Glomerular visceral epithelial cell (primary cell): ENCODE measurements around the gene SYT8.
"Not testable (repeated sequence)": the region's sequence is repeated elsewhere in the genome, so short reads cannot be mapped to it uniquely, and the experiment has no call there.

Experiments
- DNase-seq: peaks from one replicate; pipeline ENCODE4 v3.0.0-alpha.2; 2016; ENCODE audit errors: extremely low spot score

Gene SYT8

GRCh38 chr11:1834779-1835670, at the start of gene SYT8:
Gene SYT8, plus strand, starts transcription at chr11:1834990. Its CDS starts 116 bp downstream, at chr11:1835106.
- no peak for DNase-seq

GRCh38 chr11:1785749-1786413, 48.9 kb upstream of the SYT8 start:
- DNase-seq, result peak; percentile 18

GRCh38 chr11:1786466-1786865, 48.3 kb upstream of the SYT8 start:
- no peak for DNase-seq

- DNase-seq, result no peak
Measured at GRCh38 chr11:1791912-1792311, 42.9 kb upstream of the SYT8 start.

GRCh38 chr11:1792461-1792860, 42.3 kb upstream of the SYT8 start:
- DNase-seq, result no peak

- no peak for DNase-seq
Measured at GRCh38 chr11:1793081-1793480, 41.7 kb upstream of the SYT8 start.

GRCh38 chr11:1796413-1797011, 38.3 kb upstream of the SYT8 start:
- no peak for DNase-seq

- no peak for DNase-seq
Measured at GRCh38 chr11:1797391-1798125, 37.2 kb upstream of the SYT8 start.

- DNase-seq, result no peak
Measured at GRCh38 chr11:1803246-1803645, 31.5 kb upstream of the SYT8 start.

GRCh38 chr11:1803835-1804519, 30.8 kb upstream of the SYT8 start:
- DNase-seq, result not testable (repeated sequence)

GRCh38 chr11:1805525-1805924, 29.3 kb upstream of the SYT8 start:
- DNase-seq, result no peak

GRCh38 chr11:1807264-1807995, 27.4 kb upstream of the SYT8 start:
- DNase-seq, result no peak

- DNase-seq, result no peak
Measured at GRCh38 chr11:1810761-1811160, 24.0 kb upstream of the SYT8 start.

- DNase-seq, result no peak
Measured at GRCh38 chr11:1812274-1812673, 22.5 kb upstream of the SYT8 start.

GRCh38 chr11:1812801-1813200, 22.0 kb upstream of the SYT8 start:
- DNase-seq, result no peak

- DNase-seq, result not testable (repeated sequence)
Measured at GRCh38 chr11:1813356-1813755, 21.4 kb upstream of the SYT8 start.

- DNase-seq, result no peak
Measured at GRCh38 chr11:1814691-1815090, 20.1 kb upstream of the SYT8 start.

- DNase-seq, result no peak
Measured at GRCh38 chr11:1815311-1815710, 19.5 kb upstream of the SYT8 start.

- DNase-seq, result no peak
Measured at GRCh38 chr11:1815751-1816150, 19.0 kb upstream of the SYT8 start.

GRCh38 chr11:1817000-1817399, 17.8 kb upstream of the SYT8 start:
- no peak for DNase-seq

GRCh38 chr11:1817511-1817910, 17.3 kb upstream of the SYT8 start:
- DNase-seq, result no peak
